ENCODE measurements around the gene MT1X.
A peak's percentile ranks its signal among the peaks of the same experiment; 100 is the strongest.

MT1X gene

GRCh38 chr16:56637814-56638750 lies 44.2 kb upstream of the MT1X start, which contains the start of gene MT1A:
Gene MT1A (plus strand): TSS chr16:56638666. CDS start chr16:56638739, 73 bp downstream.
- peak within 1 kb of the TSS; percentile 62 for H3K4me3 ChIP-seq (ENCODE audit: low read depth, low read length)
- peak; percentile 62 for DNase-seq (ENCODE audit: low read depth)
- no peak for TF ChIP-seq CTCF (conservative IDR thresholded peaks at IDR 0.05; ENCODE audit: low read depth, low read length)

- H3K4me3 ChIP-seq (ENCODE audit: low read depth, low read length): no peak overlapping the region
- DNase-seq (ENCODE audit: low read depth): no peak
- no peak for TF ChIP-seq CTCF (conservative IDR thresholded peaks at IDR 0.05; ENCODE audit: low read depth, low read length)
These were observed 43.2 kb upstream of the MT1X start for GRCh38 chr16:56639045-56639444.

- TF ChIP-seq CTCF (conservative IDR thresholded peaks at IDR 0.05; ENCODE audit: low read depth, low read length): no peak
- H3K4me3 ChIP-seq (ENCODE audit: low read depth, low read length): no peak overlapping the region
- DNase-seq (ENCODE audit: low read depth): no peak
These were observed 42.2 kb upstream of the MT1X start for GRCh38 chr16:56640076-56640475.

- no peak for DNase-seq (ENCODE audit: low read depth)
- no peak overlapping the region for H3K4me3 ChIP-seq (ENCODE audit: low read depth, low read length)
- TF ChIP-seq CTCF (conservative IDR thresholded peaks at IDR 0.05; ENCODE audit: low read depth, low read length): no peak
These were observed 41.1 kb upstream of the MT1X start for GRCh38 chr16:56641166-56641565.

- TF ChIP-seq CTCF (conservative IDR thresholded peaks at IDR 0.05; ENCODE audit: low read depth, low read length): peak; percentile 45
- H3K4me3 ChIP-seq (ENCODE audit: low read depth, low read length): peak overlapping the region; percentile 48
- DNase-seq (ENCODE audit: low read depth): peak; percentile 37
These were observed 39.0 kb upstream of the MT1X start for GRCh38 chr16:56643080-56643778.

- DNase-seq (ENCODE audit: low read depth): no peak
- TF ChIP-seq CTCF (conservative IDR thresholded peaks at IDR 0.05; ENCODE audit: low read depth, low read length): no peak
- peak overlapping the region; percentile 48 for H3K4me3 ChIP-seq (ENCODE audit: low read depth, low read length)
These were observed 38.4 kb upstream of the MT1X start for GRCh38 chr16:56643833-56644232.
